ENCODE measurements around the gene SHLD3.
"Not testable (repeated sequence)": the region's sequence is repeated elsewhere in the genome, so short reads cannot be mapped to it uniquely, and the experiment has no call there.

Gene SHLD3

DNA sequence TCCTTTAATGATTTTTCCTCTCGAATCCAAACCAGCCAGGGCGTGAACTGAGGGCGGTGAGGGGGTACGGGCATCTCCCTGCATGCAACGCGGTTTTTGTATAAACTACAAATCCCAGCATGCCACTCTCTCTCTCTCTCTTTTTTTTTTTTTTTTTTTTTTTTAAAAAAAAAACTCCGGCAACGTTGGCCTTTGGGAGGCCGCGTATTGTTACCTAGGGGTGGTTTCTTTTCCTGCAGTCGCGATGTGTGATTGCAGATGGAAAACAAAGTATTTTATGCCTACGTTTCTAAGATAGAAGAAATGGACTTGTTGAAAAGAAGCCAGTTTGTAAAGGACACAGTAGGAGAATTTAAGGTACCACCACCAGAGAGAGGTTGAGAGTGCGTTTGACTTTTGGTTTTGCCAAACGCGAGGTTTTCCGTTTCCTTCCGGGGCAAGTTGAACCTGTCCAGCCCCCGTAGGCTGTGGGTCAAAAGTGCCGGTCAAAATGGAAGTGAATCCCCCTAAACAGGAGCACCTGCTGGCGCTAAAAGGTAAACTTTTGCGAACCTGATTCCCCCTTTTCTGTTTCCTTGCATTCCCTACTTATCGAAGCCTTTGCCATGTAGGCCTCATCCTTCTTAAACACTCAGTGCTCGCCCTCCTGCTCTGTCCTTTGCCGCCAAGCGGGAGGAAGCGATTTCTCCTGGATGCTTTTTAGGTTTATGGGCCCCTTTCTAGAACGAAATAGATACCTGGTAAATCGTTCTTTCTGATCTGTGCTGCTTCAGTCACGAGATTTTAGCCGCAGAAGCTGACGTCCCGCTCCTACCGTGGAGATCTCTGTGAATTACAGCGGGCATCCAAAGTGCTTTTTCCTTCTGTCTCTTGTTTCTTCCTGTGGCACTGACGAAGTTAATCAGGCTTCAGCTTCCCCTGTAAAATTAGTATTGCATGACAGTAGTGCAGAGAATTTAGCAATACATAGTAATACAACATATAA, at the start of gene SHLD3, which contains the start of gene TRAPPC13:
Gene SHLD3 (plus strand): TSS at position 457 of the 985 bp plus-strand sequence. CDS start 4,561 bp downstream, outside the sequence.
Gene TRAPPC13 (plus strand): TSS at position 457 of the 985 bp plus-strand sequence. CDS start 34 bp downstream, at position 491.
- DNase-seq (ENCODE audit: low read depth in 2 of 2, low spot score in 1 of 2) = peak; percentile 66 to 71

DNA sequence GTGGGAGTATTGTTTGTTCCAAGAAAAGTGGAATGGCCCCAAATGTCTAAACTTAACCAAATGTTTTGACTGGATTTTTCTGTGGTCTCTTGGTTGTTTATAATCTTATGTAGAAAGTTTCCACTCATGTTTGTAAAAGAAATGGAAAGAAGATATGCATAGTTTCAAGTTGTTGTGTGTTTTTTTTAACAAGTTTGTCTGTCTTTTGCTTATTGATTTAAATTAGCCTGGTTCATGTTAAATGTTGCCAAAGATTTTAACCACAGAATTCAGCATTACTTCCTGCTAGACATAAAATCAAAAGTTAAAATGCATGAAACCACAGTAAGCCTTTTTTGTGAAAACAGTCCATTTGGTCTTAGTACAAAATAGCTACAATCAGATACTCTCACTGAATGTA, 47.7 kb upstream of the SHLD3 start:
- DNase-seq (ENCODE audit: low read depth in 2 of 2, low spot score in 1 of 2) = no peak

GRCh38 chr5:65588694-65589093, 36.1 kb upstream of the SHLD3 start:
- no peak for DNase-seq (ENCODE audit: low read depth in 2 of 2, low spot score in 1 of 2)

DNA sequence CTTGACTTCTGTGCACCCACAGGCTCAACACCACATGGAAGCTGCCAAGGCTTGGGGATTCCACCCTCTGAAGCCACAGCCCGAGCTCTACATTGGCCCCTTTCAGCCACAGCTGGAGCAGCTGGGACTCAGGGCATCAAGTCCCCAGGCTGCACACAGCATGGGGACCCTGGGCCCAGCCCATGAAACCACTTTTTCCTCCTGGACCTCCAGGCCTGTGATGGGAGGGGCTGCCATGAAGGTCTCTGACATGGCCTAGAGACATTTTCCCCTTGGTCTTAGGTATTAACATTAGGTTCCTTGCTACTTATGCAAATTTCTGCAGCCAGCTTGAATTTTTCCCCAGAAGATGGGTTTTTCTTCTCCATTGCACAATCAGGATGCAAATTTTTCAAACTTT, 23.1 kb upstream of the SHLD3 start:
- not testable (repeated sequence) for DNase-seq (ENCODE audit: low read depth in 2 of 2, low spot score in 1 of 2)

- DNase-seq (ENCODE audit: low read depth in 2 of 2, low spot score in 1 of 2) = no peak
Measured at GRCh38 chr5:65611524-65611923, 13.3 kb upstream of the SHLD3 start.

DNA sequence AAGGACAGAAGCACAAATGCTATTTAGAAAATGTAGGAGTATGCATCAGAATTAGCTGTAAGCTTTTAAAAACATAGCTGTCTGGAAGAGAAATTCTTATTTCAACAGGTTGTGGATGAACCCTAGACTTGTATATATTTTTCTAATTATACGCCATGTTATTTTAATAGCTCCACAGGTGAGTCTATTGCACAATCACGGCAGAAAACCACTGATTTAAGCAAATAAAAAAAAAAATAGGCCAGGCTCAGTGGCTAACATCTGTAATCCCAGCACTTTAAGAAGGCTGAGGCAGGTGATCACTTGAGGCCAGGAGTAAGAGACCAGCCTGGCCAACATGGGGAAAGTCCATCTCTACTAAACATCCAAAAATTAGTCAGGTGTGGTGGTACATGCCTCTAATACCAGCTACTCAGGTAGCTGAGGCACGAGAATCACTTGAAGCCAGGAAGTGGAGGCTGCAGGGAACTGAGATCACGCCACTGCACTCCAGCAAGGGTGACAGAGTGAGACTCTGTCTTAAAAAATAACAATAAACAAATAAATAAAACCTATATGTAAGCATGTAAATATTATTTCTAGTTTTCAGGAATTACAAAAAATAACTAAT, 12.4 kb upstream of the SHLD3 start:
- DNase-seq (ENCODE audit: low read depth in 2 of 2, low spot score in 1 of 2) = no peak

GRCh38 chr5:65620021-65620420, 4.8 kb upstream of the SHLD3 start:
- DNase-seq (ENCODE audit: low read depth in 2 of 2, low spot score in 1 of 2) = no peak

- DNase-seq (ENCODE audit: low read depth in 2 of 2, low spot score in 1 of 2) = not testable (repeated sequence)
Measured at GRCh38 chr5:65621961-65622360, 2.9 kb upstream of the SHLD3 start.

DNA sequence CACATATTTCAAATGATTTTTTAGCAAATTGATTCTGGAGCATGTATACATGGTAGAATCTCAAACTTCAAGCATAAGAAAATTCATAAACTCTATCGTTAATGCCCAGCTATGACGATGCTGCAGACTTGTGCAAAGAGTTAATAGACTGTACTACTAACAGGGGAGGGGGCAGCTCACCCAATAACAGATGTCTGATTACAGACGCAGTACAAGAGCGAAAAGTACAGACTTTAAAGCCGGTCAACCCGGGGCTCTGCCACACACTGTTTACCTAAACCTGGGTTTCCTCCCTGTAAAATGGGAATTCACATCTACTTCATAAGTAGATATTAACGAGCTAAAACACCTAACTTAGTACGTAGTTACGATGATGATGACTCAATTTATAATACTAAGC, 1.3 kb upstream of the SHLD3 start:
- DNase-seq (ENCODE audit: low read depth in 2 of 2, low spot score in 1 of 2) = no peak

DNA sequence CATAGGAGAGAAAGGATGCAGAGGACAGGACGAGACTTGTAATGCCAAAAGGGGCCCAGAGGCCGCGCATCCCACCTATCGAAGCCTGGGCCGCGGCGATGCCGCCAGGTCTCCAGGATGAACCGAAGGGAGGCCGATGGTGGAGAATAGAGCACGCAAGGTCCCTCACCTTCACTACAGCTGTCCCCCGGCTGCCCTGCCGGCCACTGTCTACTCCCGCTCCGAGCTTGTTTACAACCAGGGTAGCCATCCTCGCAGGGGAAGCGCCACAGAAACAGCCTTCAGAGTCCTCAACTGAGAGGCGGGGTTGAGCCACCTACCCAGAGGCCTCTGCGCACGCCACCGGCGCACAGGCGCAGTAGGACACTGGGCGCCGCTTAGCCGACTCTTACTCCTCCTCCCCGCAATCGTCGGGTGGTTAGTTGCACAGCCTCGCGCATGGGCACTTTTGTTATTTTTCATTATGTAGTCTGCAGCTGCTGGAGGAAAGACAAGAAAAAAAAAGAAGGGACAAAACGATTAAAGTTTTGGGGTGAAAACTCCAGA, 729 bp upstream of the SHLD3 start, which contains the start of gene TRIM23:
Gene TRIM23 (minus strand): TSS at position 309 of the 546 bp plus-strand sequence. CDS start 59 bp downstream, at position 250.
- peak; percentile 80 for DNase-seq (ENCODE audit: low read depth in 2 of 2, low spot score in 1 of 2)

GRCh38 chr5:65625743-65626142, 916 bp downstream of the SHLD3 start:
- no peak for DNase-seq (ENCODE audit: low read depth in 2 of 2, low spot score in 1 of 2)

DNA sequence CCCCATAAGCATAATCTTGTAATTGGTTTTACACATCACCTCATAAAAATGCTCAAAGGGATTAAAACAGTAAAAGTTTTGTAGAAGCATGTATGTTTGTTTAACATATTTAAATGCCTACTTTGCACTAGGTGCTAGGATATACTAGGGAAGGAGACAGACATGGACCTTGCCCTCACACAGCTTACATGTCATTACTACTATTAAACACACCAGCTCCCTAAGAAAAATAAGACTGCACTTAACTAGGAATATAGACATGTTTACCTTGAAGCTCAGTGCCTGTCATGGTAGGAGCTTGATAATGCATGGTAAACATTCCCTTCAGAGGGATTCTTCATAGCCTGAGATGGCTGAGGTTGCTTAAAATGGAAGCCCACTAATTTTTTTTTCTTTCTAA, 6.2 kb downstream of the SHLD3 start:
- no peak for DNase-seq (ENCODE audit: low read depth in 2 of 2, low spot score in 1 of 2)

DNA sequence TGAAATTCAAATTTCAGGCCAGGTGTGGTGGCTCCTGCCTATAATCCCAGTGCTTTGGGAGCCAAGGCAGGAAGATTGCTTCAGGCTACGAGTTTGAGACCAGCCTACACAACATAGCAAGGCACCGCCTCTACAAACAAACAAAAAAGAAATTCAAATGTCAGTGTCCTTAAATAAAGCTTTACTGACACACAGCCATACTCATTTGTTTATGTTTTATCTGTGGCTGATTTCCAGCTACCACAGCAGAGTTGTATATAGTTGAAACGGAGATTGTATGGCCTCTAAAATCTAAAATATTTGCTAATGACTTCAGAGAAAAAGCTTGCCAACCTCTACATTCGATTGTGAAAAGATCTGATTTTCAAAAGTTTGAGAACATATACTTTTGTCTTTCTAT, 15.4 kb downstream of the SHLD3 start:
- DNase-seq (ENCODE audit: low read depth in 2 of 2, low spot score in 1 of 2) = no peak

DNA sequence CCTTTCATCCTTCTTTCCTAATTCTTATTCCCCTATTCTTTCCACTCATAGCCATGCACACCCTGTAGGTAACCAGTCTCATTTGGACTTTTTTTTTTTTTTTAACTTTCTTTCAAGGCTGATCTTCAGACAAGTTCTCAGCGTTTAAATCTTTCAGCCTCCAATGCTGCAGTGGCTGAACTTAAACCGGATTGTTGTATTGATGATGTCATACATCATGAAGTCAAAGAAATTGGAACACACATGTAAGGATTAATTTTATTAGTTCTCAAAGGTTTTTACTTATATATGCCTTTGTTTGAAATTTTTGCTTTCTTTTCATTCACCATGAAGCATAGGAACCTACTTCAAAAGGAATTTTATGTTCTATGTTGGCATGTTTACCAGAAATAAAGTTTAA, 22.1 kb downstream of the SHLD3 start:
- no peak for DNase-seq (ENCODE audit: low read depth in 2 of 2, low spot score in 1 of 2)

DNA sequence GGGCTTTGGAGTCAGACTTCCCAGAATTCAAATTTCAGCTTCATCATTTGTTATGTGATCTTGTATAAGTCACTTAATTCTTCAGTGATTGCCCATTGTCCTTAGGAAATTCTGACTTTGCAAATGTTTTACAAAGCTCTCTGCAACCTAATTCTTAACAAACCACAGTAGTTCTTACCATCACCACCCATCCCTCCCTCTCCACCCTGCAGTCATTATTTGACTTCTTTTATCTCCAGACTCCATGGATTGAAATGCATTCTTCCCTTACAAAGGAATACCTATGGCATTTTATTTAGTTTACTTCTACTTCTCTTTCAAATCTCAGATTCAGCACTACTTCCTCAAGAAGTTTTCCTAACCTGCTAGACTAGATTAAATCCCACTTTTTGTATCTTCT, 23.1 kb downstream of the SHLD3 start:
- DNase-seq (ENCODE audit: low read depth in 2 of 2, low spot score in 1 of 2) = no peak

- no peak for DNase-seq (ENCODE audit: low read depth in 2 of 2, low spot score in 1 of 2)
Measured at GRCh38 chr5:65651144-65651543, 26.3 kb downstream of the SHLD3 start.

DNA sequence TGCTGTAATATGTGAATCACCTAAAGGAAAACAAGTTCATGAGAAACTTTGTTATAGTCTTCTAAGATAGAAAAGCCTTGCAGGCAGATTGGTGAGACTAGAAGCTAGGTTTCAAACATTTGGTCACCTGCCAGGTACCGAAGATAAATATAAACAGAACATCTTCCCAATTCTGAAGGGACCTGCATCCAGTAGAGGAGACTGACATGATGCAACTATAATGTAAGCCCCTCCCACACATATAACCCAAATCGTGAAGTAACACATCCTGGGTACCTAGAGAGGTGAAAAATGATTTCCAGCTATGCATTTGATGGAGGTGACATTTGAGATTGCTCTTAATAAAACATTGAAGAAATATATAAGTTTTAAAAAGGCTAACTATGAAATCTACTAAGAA, 29.9 kb downstream of the SHLD3 start:
- DNase-seq (ENCODE audit: low read depth in 2 of 2, low spot score in 1 of 2) = no peak

DNA sequence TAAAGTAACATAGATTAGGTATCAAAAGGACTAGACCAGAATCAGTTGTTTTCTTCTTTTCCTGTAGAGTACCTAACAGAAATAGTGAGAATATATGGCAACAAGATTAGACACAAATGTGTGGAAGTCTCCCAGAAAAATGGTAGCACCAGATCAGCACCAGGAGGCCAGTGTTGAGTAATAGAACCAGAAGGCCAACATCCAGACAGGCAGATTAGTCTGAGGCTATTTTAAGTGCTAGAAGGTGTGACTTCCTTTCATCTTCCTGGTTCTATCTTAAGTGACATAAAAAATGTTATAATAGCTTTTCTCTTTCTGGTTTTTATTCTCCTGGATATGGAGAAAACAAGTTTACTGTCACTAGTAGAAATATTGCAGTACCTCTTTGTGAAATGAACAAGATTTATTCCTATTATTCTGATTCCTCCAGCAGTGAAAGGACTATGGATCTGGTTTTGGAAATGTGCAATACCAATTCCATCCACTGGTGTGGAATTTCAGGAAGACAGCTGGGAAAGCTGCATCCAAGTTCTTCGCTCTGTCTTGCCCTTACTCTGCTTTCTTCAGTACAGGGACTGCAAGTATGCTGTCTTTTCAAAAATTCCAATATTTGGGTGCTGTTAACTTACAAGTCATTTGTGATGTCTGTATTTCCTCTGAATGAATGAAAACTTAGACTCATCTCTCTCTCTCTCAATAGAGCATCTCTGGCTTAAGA, 39.1 kb downstream of the SHLD3 start:
- no peak for DNase-seq (ENCODE audit: low read depth in 2 of 2, low spot score in 1 of 2)

DNA sequence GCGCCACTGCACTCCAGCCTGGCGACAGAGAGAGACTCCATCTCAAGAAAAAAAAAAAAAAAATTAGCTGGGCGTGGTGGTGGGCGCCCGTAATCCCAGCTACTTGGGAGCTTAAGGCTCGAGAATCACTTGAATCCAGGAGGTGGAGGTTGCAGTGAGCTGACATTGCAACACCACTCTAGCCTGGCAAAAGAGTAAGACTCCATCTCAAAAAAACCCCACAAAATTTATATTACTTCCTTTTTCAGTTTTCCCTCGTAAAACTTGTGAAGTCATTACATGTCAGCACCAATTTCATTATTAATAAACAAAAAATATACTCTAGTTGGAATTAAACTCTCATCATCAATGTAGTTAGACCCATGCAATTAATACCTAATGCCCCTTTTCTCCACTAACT, 43.9 kb downstream of the SHLD3 start:
- DNase-seq (ENCODE audit: low read depth in 2 of 2, low spot score in 1 of 2) = no peak

DNA sequence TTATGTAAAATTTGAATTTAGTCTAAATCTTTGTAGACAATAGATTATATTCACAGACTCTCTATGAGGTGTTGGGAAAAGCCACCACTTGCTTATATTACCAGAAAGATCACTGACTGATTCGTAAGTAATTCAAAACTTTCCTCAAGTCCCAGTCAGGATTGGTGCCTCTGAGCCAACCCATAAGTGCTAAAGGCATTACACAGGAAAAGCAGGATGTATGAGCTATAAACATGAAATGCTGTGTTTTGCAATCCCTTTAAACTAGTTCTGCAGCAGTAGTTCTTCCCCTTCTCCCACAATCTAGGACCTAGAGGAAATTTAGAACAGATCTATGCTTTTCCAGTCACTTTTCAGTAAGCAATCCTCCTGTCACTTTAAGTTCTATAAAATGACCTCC, 48.0 kb downstream of the SHLD3 start:
- DNase-seq (ENCODE audit: low read depth in 2 of 2, low spot score in 1 of 2) = no peak

DNA sequence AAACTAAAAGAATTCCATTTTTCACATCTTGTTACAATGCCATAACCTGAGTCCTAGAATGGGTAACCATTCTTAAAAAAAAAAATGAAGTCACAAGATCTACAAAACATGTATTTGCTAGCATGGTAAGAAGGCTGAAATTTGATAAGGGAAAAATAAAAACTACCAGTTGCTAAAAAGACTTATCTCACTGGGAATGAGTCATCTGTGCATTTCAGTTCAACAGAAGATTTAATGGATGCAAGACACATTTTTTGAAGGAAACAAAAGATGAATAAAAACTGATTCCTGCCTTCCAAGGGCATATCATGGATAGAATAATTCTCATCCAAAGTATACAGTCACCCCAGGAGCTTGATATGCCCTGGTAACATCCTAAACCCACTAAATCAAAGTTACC, 49.9 kb downstream of the SHLD3 start:
- DNase-seq (ENCODE audit: low read depth in 2 of 2, low spot score in 1 of 2) = no peak
